Stimulated activated CD8-positive, alpha-beta memory T cell treated with anti-CD3 and anti-CD28 coated beads, Interleukin-12 subunit alpha, Interleukin-12 subunit beta, amount 100 ng/mL, for 24 hours (primary cell): Measurements from ENCODE around the gene NISCH.

ENCODE experiments used
- DNase-seq: peaks from one replicate; pipeline ENCODE4 v3.0.0-alpha.2; 2020; ENCODE audit errors: extremely low read depth

NISCH gene

GRCh38 chr3:52435246-52436101 lies 19.9 kb upstream of the NISCH start:
- DNase-seq: no peak

GRCh38 chr3:52436500-52437149 lies 18.8 kb upstream of the NISCH start:
- no peak for DNase-seq

- DNase-seq: no peak
Observed at GRCh38 chr3:52437326-52438103, 17.9 kb upstream of the NISCH start.

GRCh38 chr3:52438104-52438376 lies 17.4 kb upstream of the NISCH start:
- DNase-seq: no peak

- DNase-seq: no peak
Observed at GRCh38 chr3:52438579-52439425, 16.6 kb upstream of the NISCH start.

- no peak for DNase-seq
Observed at GRCh38 chr3:52439426-52440248, 15.8 kb upstream of the NISCH start.

GRCh38 chr3:52440249-52440551 lies 15.2 kb upstream of the NISCH start:
- no peak for DNase-seq

GRCh38 chr3:52440671-52441070 lies 14.7 kb upstream of the NISCH start:
- DNase-seq: no peak

GRCh38 chr3:52441091-52441771 lies 14.2 kb upstream of the NISCH start:
- no peak for DNase-seq

GRCh38 chr3:52441772-52442332 lies 13.6 kb upstream of the NISCH start:
- no peak for DNase-seq

- DNase-seq: no peak
Observed at GRCh38 chr3:52442409-52443267, 12.8 kb upstream of the NISCH start.

- DNase-seq: no peak
Observed at GRCh38 chr3:52443268-52443610, 12.2 kb upstream of the NISCH start.

GRCh38 chr3:52443791-52444687 lies 11.4 kb upstream of the NISCH start:
- no peak for DNase-seq

GRCh38 chr3:52444860-52445793 lies 10.3 kb upstream of the NISCH start, which contains the start of gene SEMA3G:
Gene SEMA3G (minus strand): TSS chr3:52445103. CDS start chr3:52445027, 76 bp downstream.
- DNase-seq: peak; percentile 35

- no peak for DNase-seq
Observed at GRCh38 chr3:52446042-52446441, 9.4 kb upstream of the NISCH start.

- DNase-seq: peak; percentile 42
Observed at GRCh38 chr3:52446631-52447511, 8.5 kb upstream of the NISCH start.
